Measurements from ENCODE around the gene IL1RN. TPM values are rescaled to one million over a fixed set of nuclear protein-coding genes. Genes with fewer than 3 reads are reported as not detected.

The IL1RN gene
- polyA plus RNA-seq, 1 donor (not counting 4 experiments of a cell fraction or from before 2014, with no cell fraction given) = 128 TPM

DNA sequence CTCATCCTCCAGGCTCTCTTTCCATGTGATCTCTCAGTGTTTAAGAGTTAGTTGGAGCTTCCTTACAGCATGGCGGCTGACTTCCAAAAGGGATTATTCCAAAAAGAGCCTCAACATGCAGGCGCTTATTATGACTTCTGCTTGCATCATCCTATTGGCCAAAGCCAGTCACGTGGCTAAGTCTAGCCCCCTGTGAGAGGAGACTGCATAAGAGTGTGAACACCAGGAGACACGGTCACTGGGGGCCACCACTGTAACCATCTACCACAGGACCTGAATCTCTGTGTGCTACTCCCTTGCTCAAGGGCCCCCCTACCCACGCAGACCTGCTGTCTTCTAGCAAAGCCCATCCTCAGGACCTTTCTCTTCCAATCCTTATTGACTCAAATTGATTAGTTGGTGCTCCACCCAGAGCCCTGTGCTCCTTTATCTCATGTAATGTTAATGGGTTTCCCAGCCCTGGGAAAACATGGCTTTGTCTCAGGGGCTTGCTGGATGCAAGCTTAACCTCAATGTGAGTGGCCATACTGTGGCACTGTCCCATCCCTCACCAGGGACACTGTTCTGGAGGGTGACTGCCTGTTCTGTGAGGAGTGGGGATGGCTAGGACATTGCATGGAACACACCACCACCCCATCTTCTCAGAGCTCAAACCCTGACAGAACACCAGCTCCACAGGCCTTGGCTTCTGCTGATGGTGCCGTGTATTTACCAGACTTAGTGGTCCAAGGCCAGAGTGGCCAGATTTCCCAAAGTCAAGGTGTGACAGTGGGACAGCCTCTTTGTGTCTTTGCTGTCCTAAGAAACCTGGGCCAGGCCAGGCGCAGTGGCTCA lies 4.2 kb downstream of the IL1RN start:
- H3K27ac ChIP-seq (ENCODE audit: control insufficient read depth, insufficient read depth, low read length) = no peak overlapping the region
- TF ChIP-seq EZH2 (IDR thresholded peaks at IDR 0.05; ENCODE audit: low read length) = no peak
- TF ChIP-seq, protein P1, sequence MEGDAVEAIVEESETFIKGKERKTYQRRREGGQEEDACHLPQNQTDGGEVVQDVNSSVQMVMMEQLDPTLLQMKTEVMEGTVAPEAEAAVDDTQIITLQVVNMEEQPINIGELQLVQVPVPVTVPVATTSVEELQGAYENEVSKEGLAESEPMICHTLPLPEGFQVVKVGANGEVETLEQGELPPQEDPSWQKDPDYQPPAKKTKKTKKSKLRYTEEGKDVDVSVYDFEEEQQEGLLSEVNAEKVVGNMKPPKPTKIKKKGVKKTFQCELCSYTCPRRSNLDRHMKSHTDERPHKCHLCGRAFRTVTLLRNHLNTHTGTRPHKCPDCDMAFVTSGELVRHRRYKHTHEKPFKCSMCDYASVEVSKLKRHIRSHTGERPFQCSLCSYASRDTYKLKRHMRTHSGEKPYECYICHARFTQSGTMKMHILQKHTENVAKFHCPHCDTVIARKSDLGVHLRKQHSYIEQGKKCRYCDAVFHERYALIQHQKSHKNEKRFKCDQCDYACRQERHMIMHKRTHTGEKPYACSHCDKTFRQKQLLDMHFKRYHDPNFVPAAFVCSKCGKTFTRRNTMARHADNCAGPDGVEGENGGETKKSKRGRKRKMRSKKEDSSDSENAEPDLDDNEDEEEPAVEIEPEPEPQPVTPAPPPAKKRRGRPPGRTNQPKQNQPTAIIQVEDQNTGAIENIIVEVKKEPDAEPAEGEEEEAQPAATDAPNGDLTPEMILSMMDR (optimal IDR thresholded peaks at IDR 0.05 in 1 of 3, IDR thresholded peaks at IDR 0.05 in 1 of 3, conservative IDR thresholded peaks at IDR 0.05 in 1 of 3; ENCODE audit: extremely low read depth in 1 of 3, insufficient read depth in 2 of 3, low read length in 3 of 3) = no peak
- no peaks in the 10 kb centered on the region for H3K9me3 ChIP-seq (ENCODE audit: control insufficient read depth, low read depth, low read length)
- no peak for FAIRE-seq
- H3K4me3 ChIP-seq (ENCODE audit: control insufficient read depth in 2 of 3, extremely low read depth in 1 of 3, insufficient read depth in 2 of 3, low read depth in 1 of 3, low read length in 3 of 3) = no peak overlapping the region
- H2AFZ ChIP-seq (ENCODE audit: control insufficient read depth, low read length) = no peak overlapping the region
- dilution Hi-C loops (cut with MboI; ENCODE audit: extremely low pct_ligation_motif_present, low sequenced_read_pairs) = no loop called here
- H4K20me1 ChIP-seq (ENCODE audit: control insufficient read depth, extremely low read depth, insufficient read depth, low read length) = no peaks in the 10 kb centered on the region
- DNase-seq (ENCODE audit: low read depth, low spot score) = no peak
- H3K4me2 ChIP-seq (ENCODE audit: control insufficient read depth, extremely low read depth, insufficient read depth, low read depth, low read length) = no peak overlapping the region
- H3K4me1 ChIP-seq (ENCODE audit: control insufficient read depth, extremely low read depth, insufficient read depth, low read length) = peaks cover 12% of the 10 kb centered on the region
- peaks cover 33 to 38% of the 10 kb centered on the region in 2 experiments for H3K36me3 ChIP-seq (ENCODE audit: control insufficient read depth in 2 of 2, extremely low read depth in 1 of 2, insufficient read depth in 2 of 2, low read length in 2 of 2)
- H3K9ac ChIP-seq (ENCODE audit: control insufficient read depth, extremely low read depth, insufficient read depth, low read length) = no peak overlapping the region
- no peaks in the 10 kb centered on the region for H3K27me3 ChIP-seq (ENCODE audit: control insufficient read depth, extremely low read depth, insufficient read depth, low read length)
- H3K9me1 ChIP-seq (ENCODE audit: control insufficient read depth, extremely low read depth, insufficient read depth, low read length) = no peaks in the 10 kb centered on the region
- H3K79me2 ChIP-seq (ENCODE audit: control insufficient read depth, insufficient read depth, low read length) = no peaks in the 10 kb centered on the region

DNA sequence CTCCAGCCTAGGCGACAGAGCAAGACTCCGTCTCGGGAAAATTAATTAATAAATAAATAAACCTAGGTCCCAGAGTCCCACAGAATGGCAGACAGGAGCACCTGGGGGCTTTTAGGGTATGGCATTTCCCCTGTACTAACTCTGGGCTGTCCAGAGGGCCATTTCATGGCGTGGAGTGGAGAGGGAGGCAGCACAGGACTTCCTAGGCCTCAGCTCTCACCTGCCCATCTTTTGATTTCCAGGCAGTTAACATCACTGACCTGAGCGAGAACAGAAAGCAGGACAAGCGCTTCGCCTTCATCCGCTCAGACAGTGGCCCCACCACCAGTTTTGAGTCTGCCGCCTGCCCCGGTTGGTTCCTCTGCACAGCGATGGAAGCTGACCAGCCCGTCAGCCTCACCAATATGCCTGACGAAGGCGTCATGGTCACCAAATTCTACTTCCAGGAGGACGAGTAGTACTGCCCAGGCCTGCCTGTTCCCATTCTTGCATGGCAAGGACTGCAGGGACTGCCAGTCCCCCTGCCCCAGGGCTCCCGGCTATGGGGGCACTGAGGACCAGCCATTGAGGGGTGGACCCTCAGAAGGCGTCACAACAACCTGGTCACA lies 5.1 kb downstream of the IL1RN start:
- dilution Hi-C loops (cut with MboI; ENCODE audit: extremely low pct_ligation_motif_present, low sequenced_read_pairs) = no loop called here
- H3K9me3 ChIP-seq (ENCODE audit: control insufficient read depth, low read depth, low read length) = no peaks in the 10 kb centered on the region
- no peak overlapping the region for H3K27ac ChIP-seq (ENCODE audit: control insufficient read depth, insufficient read depth, low read length)
- H2AFZ ChIP-seq (ENCODE audit: control insufficient read depth, low read length) = no peak overlapping the region
- H3K79me2 ChIP-seq (ENCODE audit: control insufficient read depth, insufficient read depth, low read length) = no peaks in the 10 kb centered on the region
- H3K9me1 ChIP-seq (ENCODE audit: control insufficient read depth, extremely low read depth, insufficient read depth, low read length) = no peaks in the 10 kb centered on the region
- DNase-seq (ENCODE audit: low read depth, low spot score) (no peak), FAIRE-seq (no peak)
- H3K4me3 ChIP-seq (ENCODE audit: control insufficient read depth in 2 of 3, extremely low read depth in 1 of 3, insufficient read depth in 2 of 3, low read depth in 1 of 3, low read length in 3 of 3) = no peak overlapping the region
- peaks cover 29 to 32% of the 10 kb centered on the region in 2 experiments for H3K36me3 ChIP-seq (ENCODE audit: control insufficient read depth in 2 of 2, extremely low read depth in 1 of 2, insufficient read depth in 2 of 2, low read length in 2 of 2)
- H4K20me1 ChIP-seq (ENCODE audit: control insufficient read depth, extremely low read depth, insufficient read depth, low read length) = no peaks in the 10 kb centered on the region
- TF ChIP-seq, protein P1 (optimal IDR thresholded peaks at IDR 0.05 in 1 of 3, IDR thresholded peaks at IDR 0.05 in 1 of 3, conservative IDR thresholded peaks at IDR 0.05 in 1 of 3; ENCODE audit: extremely low read depth in 1 of 3, insufficient read depth in 2 of 3, low read length in 3 of 3) = no peak
- TF ChIP-seq EZH2 (IDR thresholded peaks at IDR 0.05; ENCODE audit: low read length) = no peak
- no peak overlapping the region for H3K9ac ChIP-seq (ENCODE audit: control insufficient read depth, extremely low read depth, insufficient read depth, low read length)
- peaks cover 12% of the 10 kb centered on the region for H3K4me1 ChIP-seq (ENCODE audit: control insufficient read depth, extremely low read depth, insufficient read depth, low read length)
- no peaks in the 10 kb centered on the region for H3K27me3 ChIP-seq (ENCODE audit: control insufficient read depth, extremely low read depth, insufficient read depth, low read length)
- H3K4me2 ChIP-seq (ENCODE audit: control insufficient read depth, extremely low read depth, insufficient read depth, low read depth, low read length) = no peak overlapping the region
